Epithelial cell of proximal tubule (primary cell): ENCODE data around the gene NOTCH4. TPM values are rescaled to one million over a fixed set of nuclear protein-coding genes. Genes with fewer than 3 reads are reported as not detected.
"Not testable (repeated sequence)": the region's sequence is repeated elsewhere in the genome, so short reads cannot be mapped to it uniquely, and the experiment has no call there.

Experiments
- DNase-seq: peaks from one replicate; pipeline ENCODE4 v3.0.0-alpha.2; 2011; ENCODE audit warnings: low read depth
- H3K4me3 ChIP-seq: 2 replicates; pipeline ENCODE4 v1.5.1; 2011; ENCODE audit warnings: low read depth, mild to moderate bottlenecking, low read length
- total RNA-seq: library from RNA; depleted of rRNA; stranded (reverse); fragments of >200 nt; gene quantifications from 2 replicates; pipeline ENCODE4 v1.2.3, GENCODE V29; 2015
- TF ChIP-seq, protein P1 (sequence below): conservative IDR thresholded peaks from 2 replicates; pipeline ENCODE4 v1.5.1; 2012; ENCODE audit warnings: low read depth, mild to moderate bottlenecking, low read length

The NOTCH4 gene
- total RNA-seq, 1 donor from 2014 or later = 3.3 TPM

GRCh38 chr6:32189742-32190053 lies 34.2 kb downstream of the NOTCH4 start:
- DNase-seq = no peak
- TF ChIP-seq, protein P1, sequence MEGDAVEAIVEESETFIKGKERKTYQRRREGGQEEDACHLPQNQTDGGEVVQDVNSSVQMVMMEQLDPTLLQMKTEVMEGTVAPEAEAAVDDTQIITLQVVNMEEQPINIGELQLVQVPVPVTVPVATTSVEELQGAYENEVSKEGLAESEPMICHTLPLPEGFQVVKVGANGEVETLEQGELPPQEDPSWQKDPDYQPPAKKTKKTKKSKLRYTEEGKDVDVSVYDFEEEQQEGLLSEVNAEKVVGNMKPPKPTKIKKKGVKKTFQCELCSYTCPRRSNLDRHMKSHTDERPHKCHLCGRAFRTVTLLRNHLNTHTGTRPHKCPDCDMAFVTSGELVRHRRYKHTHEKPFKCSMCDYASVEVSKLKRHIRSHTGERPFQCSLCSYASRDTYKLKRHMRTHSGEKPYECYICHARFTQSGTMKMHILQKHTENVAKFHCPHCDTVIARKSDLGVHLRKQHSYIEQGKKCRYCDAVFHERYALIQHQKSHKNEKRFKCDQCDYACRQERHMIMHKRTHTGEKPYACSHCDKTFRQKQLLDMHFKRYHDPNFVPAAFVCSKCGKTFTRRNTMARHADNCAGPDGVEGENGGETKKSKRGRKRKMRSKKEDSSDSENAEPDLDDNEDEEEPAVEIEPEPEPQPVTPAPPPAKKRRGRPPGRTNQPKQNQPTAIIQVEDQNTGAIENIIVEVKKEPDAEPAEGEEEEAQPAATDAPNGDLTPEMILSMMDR = no peak

GRCh38 chr6:32189069-32189741 lies 34.7 kb downstream of the NOTCH4 start:
- TF ChIP-seq, protein P1 = no peak

More at GRCh38 chr6:32189742-32190053, 34.2 kb downstream of the NOTCH4 start:
- H3K4me3 ChIP-seq = peak overlapping the region; percentile 82

GRCh38 chr6:32188381-32189068 lies 35.3 kb downstream of the NOTCH4 start:
- no peak for DNase-seq
- TF ChIP-seq, protein P1 = no peak
- peak overlapping the region; percentile 82 for H3K4me3 ChIP-seq

More at GRCh38 chr6:32189069-32189741, 34.7 kb downstream of the NOTCH4 start:
- DNase-seq = no peak
- peak overlapping the region; percentile 82 for H3K4me3 ChIP-seq

DNA sequence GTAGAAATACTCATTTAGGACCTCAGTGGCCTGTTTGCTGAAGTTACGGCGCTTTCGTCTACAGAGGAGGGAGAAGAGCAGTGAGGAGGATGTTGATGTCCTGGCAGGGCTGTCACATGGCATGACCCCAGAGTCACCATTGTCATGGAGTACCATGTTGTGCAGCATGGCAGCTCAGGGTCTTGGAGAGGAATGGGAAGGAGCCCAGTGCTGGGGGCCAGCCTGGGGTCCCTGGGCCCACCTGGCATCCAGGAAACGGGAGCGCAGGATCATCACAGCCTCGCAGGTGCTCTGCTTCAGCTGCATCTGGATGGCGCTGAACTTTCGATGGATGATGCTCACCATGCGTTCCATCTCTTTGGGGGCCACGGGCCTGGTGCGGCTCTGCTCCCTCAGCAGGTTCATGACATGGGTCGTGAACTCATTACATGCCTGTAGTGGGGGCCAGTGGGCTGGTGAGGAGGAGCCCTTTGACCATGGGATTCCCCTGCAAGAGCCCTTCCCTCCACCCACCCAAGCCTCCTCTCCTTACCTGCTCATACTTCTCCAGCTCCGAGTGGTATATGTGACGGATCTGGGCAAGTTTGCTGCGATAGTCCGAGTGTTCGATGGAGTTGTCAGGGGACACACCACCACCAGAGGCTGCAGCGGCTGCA lies 36.0 kb downstream of the NOTCH4 start:
- H3K4me3 ChIP-seq = peak overlapping the region; percentile 82
- DNase-seq = not testable (repeated sequence)

DNA sequence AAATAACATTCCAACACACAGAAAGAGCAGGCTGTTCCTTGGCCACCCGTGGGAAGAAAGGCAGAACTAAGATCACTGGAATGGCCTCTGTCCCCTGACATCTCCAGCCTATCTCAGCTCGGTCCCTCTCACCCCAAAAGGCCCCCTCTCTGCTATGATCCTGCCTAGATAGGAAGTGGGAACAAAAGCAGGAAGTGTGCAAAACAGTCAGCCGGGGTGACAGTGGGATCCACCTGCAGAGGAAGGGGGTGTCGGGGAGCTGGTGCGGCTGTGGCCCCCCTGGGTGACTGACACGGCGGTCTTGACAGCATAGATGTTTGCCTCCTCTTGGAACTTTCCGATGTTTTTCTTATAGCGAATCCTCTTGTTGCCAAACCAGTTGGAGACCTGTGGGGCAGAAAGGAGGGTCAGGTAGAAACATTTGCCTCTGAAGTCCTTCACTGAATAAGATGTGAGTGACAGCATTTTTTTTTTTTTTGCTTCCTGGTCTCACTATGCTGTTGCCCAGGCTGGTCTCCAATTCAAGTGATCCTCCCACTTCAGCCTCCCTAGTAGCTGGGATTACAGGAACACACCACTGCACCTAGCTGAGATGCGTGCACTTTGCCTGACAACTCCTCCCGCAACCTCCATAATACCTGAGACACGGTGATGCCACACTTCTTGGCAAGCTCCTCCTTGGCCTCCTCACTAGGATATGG lies 36.7 kb downstream of the NOTCH4 start:
- no peak for DNase-seq
- TF ChIP-seq, protein P1 = no peak
- no peak overlapping the region for H3K4me3 ChIP-seq

DNA sequence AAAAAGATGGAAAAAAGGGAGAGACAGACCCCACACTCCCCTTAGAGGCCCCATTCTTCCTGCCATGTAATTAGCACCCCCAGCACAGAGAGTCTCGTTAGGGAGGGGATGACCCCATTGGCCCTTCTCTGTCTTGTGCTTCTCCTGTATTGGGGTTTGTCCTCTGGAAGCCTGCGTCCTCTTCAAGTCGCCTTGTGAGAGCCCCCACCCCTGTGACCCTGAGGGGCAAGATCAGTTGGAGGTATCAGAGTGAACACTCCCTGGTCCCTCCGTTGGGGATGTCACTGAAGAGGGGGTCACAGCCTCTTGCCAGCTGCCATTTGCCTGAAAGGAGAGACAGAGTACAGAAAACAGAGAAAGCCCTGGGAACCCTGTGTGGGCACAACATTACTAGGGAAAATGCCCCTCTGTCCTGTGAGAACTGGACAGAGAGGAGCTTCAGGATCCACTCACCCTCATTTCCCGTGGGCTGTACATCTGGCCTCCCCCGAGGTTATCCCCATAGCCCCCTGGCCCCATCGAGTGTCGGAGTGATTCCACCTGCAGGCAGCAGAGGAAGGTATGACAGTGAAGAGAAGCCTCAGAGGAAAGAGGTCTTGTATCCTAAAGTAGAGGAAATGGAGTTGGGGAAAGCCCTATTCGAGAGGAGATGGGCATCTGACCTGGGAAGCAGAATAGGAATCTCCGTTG lies 37.6 kb downstream of the NOTCH4 start:
- DNase-seq, H3K4me3 ChIP-seq: not testable (repeated sequence)

DNA sequence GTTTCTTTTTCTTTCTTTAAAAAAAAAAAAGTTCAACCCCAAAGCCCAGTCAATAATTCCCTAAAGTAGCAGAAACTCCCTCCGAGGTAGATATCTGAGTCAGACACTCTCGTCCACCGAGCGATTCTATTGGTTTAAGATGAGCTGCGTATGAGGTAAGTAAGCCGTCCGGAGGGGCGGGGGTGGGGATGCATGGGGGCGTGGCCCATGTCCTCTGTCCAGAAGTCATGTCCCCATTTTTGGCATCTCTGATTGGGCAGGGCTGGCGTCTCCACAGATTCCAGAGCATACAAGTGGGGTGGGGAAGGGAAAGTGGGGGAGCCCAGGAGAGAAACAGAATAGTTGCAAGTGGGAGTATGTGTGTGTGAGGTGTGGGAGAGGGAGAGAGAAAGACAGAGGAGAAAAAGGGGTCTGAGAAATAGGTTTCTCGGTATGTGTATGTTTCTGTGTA lies 38.2 kb downstream of the NOTCH4 start:
- DNase-seq, H3K4me3 ChIP-seq: not testable (repeated sequence)
